Ishikawa (cell line): Measurements from ENCODE around the gene AHCYL2.

Experiments used
- CEBPB ChIP-seq: IDR thresholded peaks from 2 replicates; pipeline ENCODE4 v1.6.1; 2012
- CREB1 ChIP-seq: IDR thresholded peaks from 2 replicates; pipeline ENCODE4 v1.6.1; 2012; ENCODE audit warnings: low read depth
- EGR1 ChIP-seq: IDR thresholded peaks from 2 replicates; pipeline ENCODE4 v1.6.1; 2012
- NFIC ChIP-seq: IDR thresholded peaks from 2 replicates; pipeline ENCODE4 v1.6.1; 2012
- RAD21 ChIP-seq: IDR thresholded peaks from 2 replicates; pipeline ENCODE4 v1.6.1; 2012; ENCODE audit warnings: low read depth
- TAF1 ChIP-seq: IDR thresholded peaks from 2 replicates; pipeline ENCODE4 v1.6.1; 2012; ENCODE audit warnings: low read depth, mild to moderate bottlenecking
- TCF12 ChIP-seq: IDR thresholded peaks from 2 replicates; pipeline ENCODE4 v1.6.1; 2012; ENCODE audit warnings: low read depth
- YY1 ChIP-seq: IDR thresholded peaks from 2 replicates; pipeline ENCODE4 v1.6.1; 2012; ENCODE audit warnings: low read depth
- ZBTB7A ChIP-seq: IDR thresholded peaks from 2 replicates; pipeline ENCODE4 v1.6.1; 2012; ENCODE audit warnings: low read depth
- TF ChIP-seq, protein P1 (sequence below): IDR thresholded peaks from 2 replicates; pipeline ENCODE4 v1.6.1; 2012; ENCODE audit warnings: low read depth, mild to moderate bottlenecking
- TF ChIP-seq, protein P2 (sequence below): IDR thresholded peaks from 2 replicates; pipeline ENCODE4 v1.6.1; 2012

DNA sequence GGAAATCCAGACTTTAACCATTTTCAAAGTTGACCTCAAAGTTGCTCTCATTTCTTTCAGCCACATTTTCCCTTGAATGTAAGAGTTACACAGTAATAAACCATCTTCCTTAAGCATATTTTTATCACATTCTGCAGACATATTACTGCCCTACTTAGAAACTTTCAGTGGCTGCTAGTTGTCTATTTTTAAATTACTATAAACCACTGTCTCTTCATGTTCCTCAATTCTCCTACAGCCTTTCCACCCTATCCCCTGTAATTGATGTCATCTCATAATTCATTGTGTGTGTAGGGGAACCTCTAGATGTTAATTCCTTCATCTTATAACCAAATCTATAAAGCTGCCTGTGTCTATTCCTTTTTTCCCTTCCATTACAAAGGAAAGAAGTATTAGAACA, 131.3 kb downstream of the AHCYL2 start:
- TF ChIP-seq ZBTB7A (no peak), CREB1 (no peak), YY1 (no peak), TAF1 (no peak), RAD21 (no peak), TCF12 (no peak), EGR1 (no peak), NFIC (no peak), CEBPB (no peak)
- TF ChIP-seq, protein P1, sequence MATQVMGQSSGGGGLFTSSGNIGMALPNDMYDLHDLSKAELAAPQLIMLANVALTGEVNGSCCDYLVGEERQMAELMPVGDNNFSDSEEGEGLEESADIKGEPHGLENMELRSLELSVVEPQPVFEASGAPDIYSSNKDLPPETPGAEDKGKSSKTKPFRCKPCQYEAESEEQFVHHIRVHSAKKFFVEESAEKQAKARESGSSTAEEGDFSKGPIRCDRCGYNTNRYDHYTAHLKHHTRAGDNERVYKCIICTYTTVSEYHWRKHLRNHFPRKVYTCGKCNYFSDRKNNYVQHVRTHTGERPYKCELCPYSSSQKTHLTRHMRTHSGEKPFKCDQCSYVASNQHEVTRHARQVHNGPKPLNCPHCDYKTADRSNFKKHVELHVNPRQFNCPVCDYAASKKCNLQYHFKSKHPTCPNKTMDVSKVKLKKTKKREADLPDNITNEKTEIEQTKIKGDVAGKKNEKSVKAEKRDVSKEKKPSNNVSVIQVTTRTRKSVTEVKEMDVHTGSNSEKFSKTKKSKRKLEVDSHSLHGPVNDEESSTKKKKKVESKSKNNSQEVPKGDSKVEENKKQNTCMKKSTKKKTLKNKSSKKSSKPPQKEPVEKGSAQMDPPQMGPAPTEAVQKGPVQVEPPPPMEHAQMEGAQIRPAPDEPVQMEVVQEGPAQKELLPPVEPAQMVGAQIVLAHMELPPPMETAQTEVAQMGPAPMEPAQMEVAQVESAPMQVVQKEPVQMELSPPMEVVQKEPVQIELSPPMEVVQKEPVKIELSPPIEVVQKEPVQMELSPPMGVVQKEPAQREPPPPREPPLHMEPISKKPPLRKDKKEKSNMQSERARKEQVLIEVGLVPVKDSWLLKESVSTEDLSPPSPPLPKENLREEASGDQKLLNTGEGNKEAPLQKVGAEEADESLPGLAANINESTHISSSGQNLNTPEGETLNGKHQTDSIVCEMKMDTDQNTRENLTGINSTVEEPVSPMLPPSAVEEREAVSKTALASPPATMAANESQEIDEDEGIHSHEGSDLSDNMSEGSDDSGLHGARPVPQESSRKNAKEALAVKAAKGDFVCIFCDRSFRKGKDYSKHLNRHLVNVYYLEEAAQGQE: no peak
- TF ChIP-seq, protein P2, sequence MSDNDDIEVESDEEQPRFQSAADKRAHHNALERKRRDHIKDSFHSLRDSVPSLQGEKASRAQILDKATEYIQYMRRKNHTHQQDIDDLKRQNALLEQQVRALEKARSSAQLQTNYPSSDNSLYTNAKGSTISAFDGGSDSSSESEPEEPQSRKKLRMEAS: no peak
